HG02642 (cell line): ENCODE results near the gene TEX2.

ENCODE experiments used
- ATAC-seq: cut with Tn5 transposase; IDR thresholded peaks from one replicate; pipeline ENCODE4 v1.9.1; 2021; ENCODE audit warnings: mild to moderate bottlenecking; ENCODE audit not compliant: unreplicated experiment, poor library complexity

The TEX2 gene

DNA sequence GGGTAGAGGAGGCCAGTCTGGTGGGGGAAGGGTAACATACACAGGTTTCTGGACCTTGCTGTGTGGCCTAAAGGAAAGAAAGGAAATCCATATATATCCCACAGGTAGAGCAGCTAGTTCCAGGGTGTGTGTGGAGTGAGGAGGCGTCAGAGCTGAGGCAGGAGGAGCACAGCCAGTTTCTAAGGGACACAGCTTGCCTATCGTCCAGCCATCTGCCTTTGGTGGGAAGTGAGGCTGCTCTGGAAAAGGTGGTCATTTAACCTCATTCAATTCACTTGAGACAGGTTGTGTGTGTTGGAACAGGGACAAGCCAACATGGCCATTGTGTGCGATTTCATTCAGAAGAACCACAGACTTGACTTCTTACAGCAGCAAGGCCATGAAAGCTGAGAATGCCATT, 96.2 kb downstream of the TEX2 start:
- no peak for ATAC-seq

DNA sequence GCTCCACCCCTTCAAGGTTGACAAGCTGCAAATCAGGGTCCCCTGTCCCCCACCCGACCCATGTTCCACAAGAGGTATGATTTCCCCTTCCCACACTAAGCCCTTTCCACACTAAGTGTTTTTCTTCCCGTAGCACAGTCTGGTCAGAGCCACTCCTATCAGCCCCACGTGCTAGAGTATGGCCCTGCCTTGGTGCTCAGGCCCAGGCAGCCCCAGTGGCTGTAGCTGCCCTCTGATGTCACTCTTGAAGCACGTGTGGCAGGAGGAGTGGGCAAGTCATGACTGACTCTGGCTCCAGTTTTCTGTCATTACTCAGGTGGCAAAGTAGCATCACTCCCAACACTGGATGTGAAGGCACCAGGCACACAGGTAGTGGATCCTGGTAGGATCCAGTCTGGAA, 97.7 kb downstream of the TEX2 start:
- no peak for ATAC-seq

DNA sequence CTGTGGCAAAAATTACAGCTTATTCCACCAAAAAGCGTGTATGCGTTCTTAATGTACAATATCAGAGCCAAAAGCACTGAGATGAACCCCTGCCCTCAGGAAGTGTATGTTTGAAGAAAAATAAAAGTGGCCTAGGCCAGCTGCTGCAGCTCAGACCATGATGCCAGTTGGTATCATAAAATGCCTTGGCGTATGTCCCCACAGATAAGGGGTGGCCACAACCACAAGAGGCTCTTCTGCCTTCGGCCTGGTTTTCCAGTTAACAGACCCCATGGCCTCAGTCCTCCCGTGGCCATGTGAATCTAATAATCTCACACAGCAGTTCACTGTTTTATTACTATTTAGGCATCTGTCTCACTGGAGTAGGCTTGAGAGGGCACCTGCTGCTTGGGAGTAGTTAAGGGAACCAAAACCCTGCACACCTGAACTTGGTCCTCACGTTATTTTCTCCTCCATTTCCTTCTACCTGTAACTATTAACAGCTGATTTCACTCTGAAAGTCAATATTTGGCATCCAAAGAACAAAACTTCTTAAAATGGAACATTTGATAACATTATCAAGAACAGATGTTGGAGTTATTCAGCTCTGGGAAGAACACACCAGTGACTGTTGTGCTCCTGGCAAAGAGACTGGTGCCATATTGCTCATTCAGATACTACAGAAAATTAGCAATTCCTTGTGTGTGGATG, 98.3 kb downstream of the TEX2 start:
- ATAC-seq: no peak

DNA sequence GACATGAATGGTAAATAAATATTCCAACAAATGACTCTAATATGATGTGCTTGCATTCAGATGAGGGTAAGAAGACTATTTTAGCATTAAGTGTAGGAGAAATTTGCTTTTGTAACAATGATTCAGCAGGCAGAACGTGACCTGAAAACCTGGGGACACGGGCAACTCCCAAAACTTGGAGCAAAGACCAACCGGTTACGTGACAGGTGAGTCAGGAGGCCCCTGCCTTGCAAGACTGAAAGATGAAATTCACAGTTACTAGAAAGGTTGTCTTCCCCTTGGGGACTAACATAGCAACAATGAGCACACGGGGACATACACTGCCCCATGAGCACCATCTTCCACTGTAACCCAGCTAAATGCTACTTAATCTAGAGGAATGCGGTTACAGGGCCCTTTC, 99.6 kb downstream of the TEX2 start:
- ATAC-seq: no peak

DNA sequence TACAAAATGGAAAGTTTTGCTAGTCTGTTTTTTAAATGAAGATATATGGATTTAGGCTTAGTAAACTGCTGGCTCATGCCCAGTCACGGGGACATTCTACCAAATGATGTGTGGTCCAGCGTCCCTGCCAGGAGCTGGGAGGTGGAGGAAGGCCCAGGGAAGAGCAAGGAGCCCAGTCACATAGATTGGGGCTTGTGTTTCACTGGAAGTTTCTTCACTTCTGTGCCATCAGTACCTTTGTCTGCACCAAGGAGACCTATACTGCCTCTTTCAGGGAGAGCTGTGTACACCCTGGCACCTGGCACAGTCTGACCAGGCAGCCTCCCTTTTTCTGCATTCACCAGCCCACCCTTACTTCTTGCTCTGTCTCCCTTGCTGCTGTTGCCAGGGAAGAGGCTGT, 100.5 kb downstream of the TEX2 start:
- no peak for ATAC-seq

DNA sequence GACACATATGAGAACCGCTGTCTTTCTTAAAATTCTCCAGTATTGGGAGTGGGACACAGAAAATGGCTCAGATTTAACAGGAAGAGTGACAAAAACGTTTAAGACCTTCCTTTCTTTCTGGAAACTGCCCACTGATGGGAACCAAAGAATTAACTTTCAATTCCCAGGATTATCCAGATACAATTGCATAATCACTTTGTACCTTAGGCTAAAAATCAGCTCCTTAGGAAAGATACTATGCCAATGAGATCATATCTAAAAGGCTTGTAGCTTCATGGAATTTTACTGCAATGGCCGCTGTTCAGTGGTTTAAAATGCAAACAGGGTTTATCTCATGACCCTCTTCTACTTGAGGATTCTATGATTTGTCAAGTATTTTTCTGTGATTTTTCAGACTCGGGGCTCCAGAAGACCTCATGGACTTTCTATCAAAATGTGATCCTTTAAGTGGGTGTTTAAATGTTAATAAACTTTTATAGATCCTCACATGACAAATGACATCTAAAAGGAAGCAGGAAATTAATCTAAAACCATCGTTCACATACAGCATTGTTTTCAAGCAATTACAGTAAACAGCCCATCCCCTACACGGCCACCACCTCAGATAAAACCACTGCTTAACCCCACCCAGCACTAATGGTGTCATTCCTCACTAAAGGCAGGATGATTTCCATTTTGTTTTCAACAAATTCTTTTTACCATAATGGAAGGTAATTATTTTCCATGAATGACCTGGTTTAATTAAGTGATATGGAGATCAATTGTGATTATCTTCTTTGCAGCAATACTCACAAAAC, 101.5 kb downstream of the TEX2 start:
- ATAC-seq: no peak

DNA sequence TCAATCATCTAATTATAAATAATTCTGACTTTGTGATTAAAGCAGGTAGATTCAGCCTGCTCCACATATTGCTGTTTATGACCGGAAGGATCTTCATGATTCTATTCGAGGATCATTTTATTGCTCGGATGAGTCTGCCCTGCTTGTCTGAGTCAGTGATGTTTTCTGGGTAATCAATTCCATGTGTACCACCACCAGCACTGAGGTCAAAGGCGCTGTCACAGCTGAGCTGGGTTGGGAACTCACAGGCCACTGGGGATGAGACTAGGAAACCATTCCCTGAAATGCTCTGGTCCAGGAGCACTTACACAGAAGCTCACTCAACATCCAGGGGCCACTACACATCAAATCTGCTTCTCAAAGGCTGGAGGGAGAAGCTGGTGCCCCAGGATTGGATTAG, 102.7 kb downstream of the TEX2 start:
- ATAC-seq: no peak

DNA sequence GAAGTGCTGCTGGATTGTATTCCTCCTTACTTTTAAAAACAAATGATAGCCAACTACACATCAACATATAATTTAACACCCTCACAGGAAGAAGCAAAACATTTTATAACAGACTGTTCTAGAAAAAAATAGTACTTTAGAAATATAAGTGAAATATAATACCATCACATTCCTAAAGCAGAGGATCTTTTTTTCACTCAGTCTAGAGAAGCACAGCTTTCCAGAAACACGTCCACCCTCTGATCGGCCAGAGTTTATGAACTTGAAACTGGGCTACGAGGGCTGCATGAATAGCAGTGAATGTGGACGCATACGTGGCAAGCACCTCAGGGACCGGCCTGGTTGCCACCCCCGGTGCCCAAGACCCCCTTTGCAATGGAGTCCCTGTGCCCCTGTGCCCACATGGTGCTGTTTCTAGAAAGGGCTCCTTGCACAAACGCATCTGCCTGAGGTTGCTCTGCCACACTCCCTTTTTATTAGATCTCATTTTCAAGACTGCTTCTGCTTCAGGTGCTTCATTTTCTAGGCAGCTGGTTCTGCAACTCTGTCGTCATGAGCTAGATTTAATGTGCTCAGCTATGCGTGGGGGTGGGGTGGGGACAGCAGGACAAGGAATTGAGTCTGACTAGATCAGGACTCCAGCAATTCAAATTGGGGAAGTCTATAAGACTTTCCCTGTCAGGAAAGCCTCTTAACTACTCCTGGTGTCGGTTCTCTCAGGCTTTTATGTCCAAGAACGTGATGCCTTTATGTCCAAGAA, 104.0 kb downstream of the TEX2 start:
- ATAC-seq: no peak

DNA sequence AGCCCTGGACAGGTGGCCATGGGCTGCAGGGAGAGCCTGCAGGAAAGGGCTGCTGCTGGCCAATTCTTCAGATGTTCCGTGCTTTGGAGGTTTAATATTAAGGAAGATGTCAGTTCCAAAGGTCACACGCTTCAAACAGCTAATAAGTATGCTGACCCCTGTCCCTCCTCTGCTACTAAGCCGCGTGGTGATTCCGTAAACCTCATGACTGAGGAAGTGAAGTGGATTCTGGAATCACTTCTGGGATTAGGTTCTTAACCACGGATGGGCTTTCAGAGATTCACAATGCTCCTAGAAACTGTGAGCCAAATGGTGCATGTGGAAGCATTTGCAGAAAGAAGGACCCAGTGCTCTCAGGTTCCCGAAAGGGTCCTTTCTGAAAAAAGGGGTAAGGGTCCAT, 104.7 kb downstream of the TEX2 start:
- no peak for ATAC-seq

DNA sequence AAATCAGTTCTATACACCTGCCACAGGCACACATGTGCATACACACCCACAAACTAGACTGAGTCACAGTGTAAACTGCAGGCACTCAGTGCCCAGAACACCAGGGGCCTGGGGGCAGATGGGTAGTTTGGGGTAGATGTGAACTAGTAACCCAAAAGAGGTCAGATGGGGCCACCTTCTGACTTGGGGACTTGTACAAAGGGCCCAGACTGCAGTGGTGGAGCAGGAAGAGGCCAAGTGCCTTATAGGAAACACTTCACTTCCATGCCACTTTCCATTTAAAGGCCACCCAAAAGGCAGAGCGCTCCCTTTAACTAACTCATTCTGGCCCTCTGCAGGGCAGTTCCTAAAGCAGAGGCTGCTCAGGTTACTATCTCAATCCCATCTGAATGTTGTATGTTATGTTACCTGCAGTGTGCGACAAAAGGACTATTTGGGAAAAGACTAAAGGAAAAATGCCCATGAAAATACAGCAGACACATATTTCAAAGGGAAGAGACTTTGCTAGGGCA, 105.3 kb downstream of the TEX2 start:
- ATAC-seq: no peak

DNA sequence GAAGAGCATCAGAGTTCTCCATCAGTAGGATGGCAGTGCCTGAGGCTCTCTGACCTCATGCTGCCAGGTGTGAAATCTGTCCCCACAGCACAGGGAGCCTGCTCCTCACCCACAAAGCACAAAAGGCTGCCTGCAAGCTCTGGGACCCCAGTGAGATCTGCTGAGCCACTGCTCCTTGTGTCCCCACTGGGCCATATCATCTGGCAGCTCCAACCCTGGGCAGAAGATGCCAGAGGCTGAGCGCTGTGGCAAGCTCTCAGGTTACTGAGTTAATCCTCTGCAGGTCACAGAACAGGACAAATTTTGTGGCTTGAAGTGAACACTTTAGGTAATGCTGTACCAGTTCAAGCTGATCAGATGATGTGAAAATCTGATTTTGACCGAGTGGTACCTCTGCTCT, 106.4 kb downstream of the TEX2 start:
- no peak for ATAC-seq

DNA sequence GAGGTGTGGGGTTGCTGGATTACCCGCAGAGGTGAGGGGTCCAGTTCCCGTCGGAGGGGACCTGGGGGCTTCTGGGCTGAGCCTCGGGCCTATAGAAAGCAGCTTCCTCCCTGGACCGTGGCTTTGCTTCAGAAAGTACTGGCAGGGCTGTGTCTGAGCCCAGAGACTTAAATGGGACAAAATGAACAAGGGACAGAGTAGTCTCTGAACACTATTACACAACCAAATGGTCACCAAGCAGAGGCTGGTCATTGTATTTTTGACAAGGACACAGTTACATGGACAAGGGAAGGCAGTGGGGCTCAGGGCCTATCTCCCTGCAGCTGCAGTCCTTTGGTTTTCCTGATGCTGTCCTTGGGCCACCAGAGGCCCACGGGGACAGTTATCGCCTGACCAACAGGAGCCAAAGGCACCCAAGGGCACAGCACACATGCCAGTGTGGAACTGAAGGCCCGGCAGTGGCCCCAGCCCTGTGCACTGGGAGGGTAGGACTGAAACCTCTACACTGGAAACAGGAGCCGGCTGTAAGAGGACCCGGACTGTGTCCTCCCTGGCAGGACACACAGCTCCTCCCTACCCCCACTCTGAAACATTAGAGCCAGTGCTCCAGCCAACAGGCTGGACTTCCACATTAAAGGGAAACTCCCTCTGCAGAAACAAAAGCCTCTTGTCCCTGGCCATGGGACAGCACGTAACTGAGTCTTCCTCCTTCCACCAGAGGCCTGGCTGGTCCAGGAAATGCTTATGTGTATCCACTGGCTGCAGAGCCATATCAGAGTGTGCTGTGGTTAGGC, 107.1 kb downstream of the TEX2 start:
- ATAC-seq: no peak

DNA sequence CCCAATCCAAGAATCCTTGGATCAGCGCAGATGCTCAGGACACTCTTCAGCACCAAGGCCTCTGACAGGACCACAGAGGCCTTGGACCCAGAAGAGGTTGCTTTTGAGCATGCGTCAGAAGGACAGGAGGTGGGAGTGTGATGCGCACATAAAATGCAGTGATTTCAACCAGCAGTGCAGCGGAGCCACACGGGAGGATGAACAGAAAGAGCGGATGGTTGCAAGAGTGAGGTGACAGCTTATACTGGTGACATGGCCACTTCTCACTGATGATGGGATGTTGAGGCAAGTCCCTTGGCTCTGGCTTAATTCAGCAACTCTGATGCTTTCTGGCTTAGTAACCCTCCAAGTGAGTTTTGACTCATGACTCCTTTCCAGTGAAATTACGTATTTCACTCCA, 107.9 kb downstream of the TEX2 start:
- ATAC-seq: no peak

DNA sequence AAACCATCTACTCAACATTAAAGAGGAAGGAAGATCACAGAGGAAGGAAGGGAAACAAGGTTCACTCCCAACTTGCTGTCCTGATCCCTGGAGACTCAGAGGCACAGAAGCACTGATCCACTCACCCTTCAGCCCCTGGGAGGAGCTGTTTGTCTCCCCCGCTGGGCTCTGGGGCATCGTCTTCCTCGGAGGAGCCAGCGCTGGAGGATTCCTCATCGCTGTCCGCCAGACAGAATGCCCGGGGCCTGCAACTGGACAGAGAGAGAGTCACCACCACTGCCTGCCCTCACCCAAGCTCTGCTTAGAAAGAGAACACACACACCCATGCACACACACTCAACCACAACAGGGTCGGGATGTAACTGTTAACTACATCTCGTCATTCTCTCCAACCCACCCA, 108.3 kb downstream of the TEX2 start:
- ATAC-seq: no peak

DNA sequence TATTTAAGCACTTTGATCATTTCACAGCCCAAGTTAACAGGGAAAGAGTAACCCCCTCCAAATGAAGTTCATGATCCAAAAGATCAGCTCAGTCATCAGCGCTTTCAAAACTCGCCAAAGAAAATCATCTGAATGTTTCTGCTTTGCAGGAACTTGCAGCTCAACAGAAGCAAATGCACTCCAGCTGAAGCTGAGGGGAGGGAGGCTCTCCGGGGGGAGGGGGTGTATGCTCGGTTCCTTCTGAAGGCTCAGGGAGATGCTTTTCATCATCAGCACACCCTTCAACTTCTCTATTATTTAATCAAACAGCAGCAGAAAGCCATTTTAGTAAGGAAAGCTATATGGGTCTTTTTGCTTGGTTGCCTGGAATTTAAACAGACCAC, 108.8 kb downstream of the TEX2 start:
- no peak for ATAC-seq

DNA sequence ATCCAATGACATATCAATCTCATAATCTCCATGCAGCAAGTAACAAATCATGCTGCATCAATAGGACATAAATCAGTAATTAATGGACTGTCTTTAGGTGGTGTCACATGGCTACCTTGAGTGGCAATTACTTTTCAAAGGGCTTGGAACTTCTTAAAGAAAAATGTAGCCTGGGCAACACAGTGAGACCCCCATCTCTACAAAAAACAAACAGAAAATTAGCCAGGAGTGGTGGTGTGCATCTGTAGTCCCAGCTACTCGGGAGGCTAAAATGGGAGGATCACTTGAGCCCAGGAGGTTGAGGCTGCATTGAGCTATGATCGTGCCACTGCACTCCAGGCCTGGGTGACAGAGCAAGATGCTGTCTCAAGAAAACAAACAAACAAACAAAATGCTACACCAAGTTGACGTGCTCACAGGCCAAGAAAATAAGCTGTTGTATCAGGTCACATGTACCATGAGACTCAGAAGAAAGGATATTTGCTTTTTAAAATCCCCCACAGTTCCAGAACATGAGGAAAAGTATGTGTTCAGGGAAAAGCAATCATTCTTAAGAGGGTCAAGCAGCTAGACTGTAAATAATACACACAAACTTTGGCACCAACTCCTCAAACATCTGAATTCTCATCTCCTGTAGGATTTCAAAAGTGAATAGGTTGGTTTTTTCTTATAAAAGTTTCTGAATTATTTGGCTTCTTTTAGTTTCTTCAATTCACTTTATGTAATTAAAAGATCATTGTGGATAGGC, 109.3 kb downstream of the TEX2 start:
- ATAC-seq: no peak

DNA sequence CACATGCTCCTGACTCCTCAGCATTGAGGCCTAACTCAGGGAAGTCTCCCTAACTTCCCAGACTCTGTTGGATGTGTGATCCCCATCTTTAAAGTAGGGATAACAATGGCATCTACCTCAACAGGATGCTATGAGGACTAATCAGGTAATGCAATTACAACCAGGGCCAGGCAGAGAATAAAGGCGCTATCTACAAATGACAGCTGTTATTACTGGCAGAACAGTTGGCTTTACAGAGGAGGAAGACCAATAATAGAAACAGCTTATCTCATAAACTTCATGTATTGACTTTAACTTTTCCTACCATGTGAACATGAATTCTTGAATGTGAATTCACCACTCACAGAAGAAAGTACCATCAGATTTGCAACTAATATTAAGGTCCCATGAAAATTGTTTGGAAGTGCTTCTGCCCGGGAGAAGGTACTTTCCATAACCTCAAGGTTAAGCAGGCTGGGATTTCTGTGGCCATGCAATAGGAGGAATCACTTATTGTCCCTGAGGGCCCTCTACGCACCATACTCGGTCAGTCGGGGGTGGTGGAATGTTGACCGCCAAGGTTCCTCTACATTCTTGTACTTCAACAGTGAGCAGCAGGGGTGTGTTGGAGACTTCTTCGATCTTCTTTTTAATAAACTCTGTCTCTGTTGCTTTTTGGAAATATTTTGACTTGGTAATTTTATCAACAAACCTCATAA, 110.5 kb downstream of the TEX2 start:
- no peak for ATAC-seq

DNA sequence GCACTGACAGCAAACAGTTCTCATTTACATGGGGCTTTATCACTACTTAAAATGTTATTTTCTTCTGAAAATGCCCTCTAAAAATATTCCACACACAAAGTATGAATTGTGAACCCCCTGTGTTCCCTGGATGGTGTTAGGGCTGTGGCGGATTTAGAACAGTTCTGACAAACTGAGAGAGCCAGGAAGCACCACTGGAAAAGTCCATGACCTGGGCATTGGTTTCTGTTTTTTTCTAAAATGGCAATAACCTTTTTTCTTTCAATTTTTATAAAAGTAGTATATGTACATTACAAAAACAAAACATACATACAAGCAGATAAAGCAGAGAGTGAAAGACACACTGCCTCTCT, 112.1 kb downstream of the TEX2 start:
- no peak for ATAC-seq
